H9 (cell line): ENCODE measurements around the gene VEGFD. TPM values are rescaled to one million over a fixed set of nuclear protein-coding genes. Genes with fewer than 3 reads are reported as not detected.

Experiments
- DNase-seq: peaks from one replicate; pipeline ENCODE4 v3.0.0-alpha.2; 2017
- H2AFZ ChIP-seq: one replicate; pipeline ENCODE4 v1.6.1; 2013; ENCODE audit warnings: mild to moderate bottlenecking, low read length, control low read depth, moderate library complexity
- H2AK5ac ChIP-seq: 2 replicates; pipeline ENCODE4 v1.6.1; 2013; ENCODE audit warnings: low read length, control low read depth, mixed read lengths; ENCODE audit not compliant: insufficient read length
- H2BK120ac ChIP-seq: one replicate; pipeline ENCODE4 v1.6.1; 2013; ENCODE audit warnings: low read depth, mild to moderate bottlenecking, low read length, control low read depth, inconsistent platforms; ENCODE audit not compliant: poor library complexity, severe bottlenecking
- H2BK12ac ChIP-seq: 2 replicates; pipeline ENCODE4 v1.6.1; 2013; ENCODE audit warnings: low read length, control low read depth, mixed read lengths, low read depth; ENCODE audit not compliant: insufficient read length
- H2BK15ac ChIP-seq: 2 replicates; pipeline ENCODE4 v1.6.1; 2013; ENCODE audit warnings: low read depth, low read length, control low read depth
- H2BK20ac ChIP-seq: one replicate; pipeline ENCODE4 v1.6.1; 2013; ENCODE audit warnings: low read depth, mild to moderate bottlenecking, low read length, control low read depth, inconsistent platforms; ENCODE audit not compliant: poor library complexity, severe bottlenecking
- H2BK5ac ChIP-seq: 2 replicates; pipeline ENCODE4 v1.6.1; 2013; ENCODE audit warnings: low read length, control low read depth, mixed read lengths; ENCODE audit not compliant: insufficient read length
- H3K14ac ChIP-seq: 2 replicates; pipeline ENCODE4 v1.6.1; 2013; ENCODE audit warnings: low read length, control low read depth; ENCODE audit not compliant: insufficient read depth
- H3K18ac ChIP-seq: 2 replicates; pipeline ENCODE4 v1.6.1; 2013; ENCODE audit warnings: low read depth, mild to moderate bottlenecking, mixed read lengths, low read length, control low read depth; ENCODE audit not compliant: insufficient read length
- H3K23ac ChIP-seq: 2 replicates; pipeline ENCODE4 v1.6.1; 2013; ENCODE audit warnings: low read length, control low read depth, mixed read lengths, low read depth; ENCODE audit not compliant: insufficient read length
- H3K23me2 ChIP-seq: 2 replicates; pipeline ENCODE4 v1.6.1; 2013; ENCODE audit warnings: low read depth, mild to moderate bottlenecking, mixed read lengths, low read length, control low read depth; ENCODE audit not compliant: insufficient read length, poor library complexity, severe bottlenecking
- H3K27ac ChIP-seq: 2 replicates; pipeline ENCODE4 v1.5.1; 2013; ENCODE audit warnings: low read length, control low read depth, mixed read lengths, low read depth; ENCODE audit not compliant: insufficient read length
- H3K27me3 ChIP-seq: 2 replicates; pipeline ENCODE4 v1.6.1; 2013; ENCODE audit warnings: low read length, control low read depth, inconsistent platforms; ENCODE audit not compliant: insufficient read depth
- H3K4ac ChIP-seq: 2 replicates; pipeline ENCODE4 v1.6.1; 2013; ENCODE audit warnings: low read depth, mild to moderate bottlenecking, control low read depth, inconsistent platforms, low read length, moderate library complexity
- H3K4me1 ChIP-seq: 2 replicates; pipeline ENCODE4 v1.6.1; 2013; ENCODE audit warnings: low read length, control low read depth, inconsistent platforms; ENCODE audit not compliant: insufficient read depth
- H3K4me2 ChIP-seq: 2 replicates; pipeline ENCODE4 v1.6.1; 2013; ENCODE audit warnings: low read length, control low read depth, mixed read lengths; ENCODE audit not compliant: insufficient read length, insufficient read depth
- H3K56ac ChIP-seq: 2 replicates; pipeline ENCODE4 v1.6.1; 2013; ENCODE audit warnings: low read depth, mild to moderate bottlenecking, mixed read lengths, low read length, control low read depth; ENCODE audit not compliant: insufficient read length
- H3K79me1 ChIP-seq: 2 replicates; pipeline ENCODE4 v1.6.1; 2013; ENCODE audit warnings: low read depth, mild to moderate bottlenecking, moderate library complexity, low read length, control low read depth, inconsistent platforms; ENCODE audit not compliant: insufficient read depth, poor library complexity, severe bottlenecking
- H3K79me2 ChIP-seq: 2 replicates; pipeline ENCODE4 v1.6.1; 2013; ENCODE audit warnings: low read length, control low read depth, inconsistent platforms; ENCODE audit not compliant: insufficient read depth
- H3K9ac ChIP-seq: 2 replicates; pipeline ENCODE4 v1.6.1; 2013; ENCODE audit warnings: low read length, control low read depth, mixed read lengths; ENCODE audit not compliant: insufficient read length; ENCODE audit errors: extremely low read depth
- H3K9me3 ChIP-seq: one replicate; pipeline ENCODE4 v1.6.1; 2013; ENCODE audit warnings: low read depth, low read length, inconsistent platforms; ENCODE audit not compliant: control insufficient read depth
- H3T11ph ChIP-seq: one replicate; pipeline ENCODE4 v1.6.1; 2013; ENCODE audit warnings: mild to moderate bottlenecking, low read length, control low read depth, inconsistent platforms
- H4K20me1 ChIP-seq: one replicate; pipeline ENCODE4 v1.6.1; 2013; ENCODE audit not compliant: control insufficient read depth, insufficient read length, insufficient read depth
- H4K5ac ChIP-seq: 2 replicates; pipeline ENCODE4 v1.6.1; 2013; ENCODE audit warnings: low read depth, mild to moderate bottlenecking, mixed read lengths, low read length, control low read depth; ENCODE audit not compliant: insufficient read length
- H4K8ac ChIP-seq: replicated peaks from 2 replicates; pipeline ENCODE4 v1.6.1; 2013; ENCODE audit warnings: low read length, control low read depth, mixed read lengths, low read depth; ENCODE audit not compliant: insufficient read length
- H4K91ac ChIP-seq: 2 replicates; pipeline ENCODE4 v1.6.1; 2013; ENCODE audit warnings: low read depth, mild to moderate bottlenecking, moderate library complexity, mixed read lengths, low read length, control low read depth; ENCODE audit not compliant: insufficient read length
- H3K27ac Mint-ChIP-seq, 3 experiments: 2 replicates in 2 of 3; 3 replicates in 1 of 3; pipeline ENCODE4 v1.8.0; 2020 to 2021; ENCODE audit warnings: mixed read lengths in 3 of 3, mild to moderate bottlenecking in 1 of 3, moderate library complexity in 1 of 3
- H3K27me3 Mint-ChIP-seq: 2 replicates; pipeline ENCODE4 v1.8.0; 2021; ENCODE audit warnings: low read depth, mild to moderate bottlenecking, moderate library complexity, mixed read lengths
- H3K36me3 Mint-ChIP-seq, 3 experiments: 2 replicates in 2 of 3; 3 replicates in 1 of 3; pipeline ENCODE4 v1.8.0; 2020 to 2021; ENCODE audit warnings: low read depth in 3 of 3, mixed read lengths in 3 of 3; ENCODE audit not compliant: insufficient read depth in 1 of 3
- H3K4me1 Mint-ChIP-seq, 2 experiments: 2 replicates each; pipeline ENCODE4 v1.8.0; 2020; ENCODE audit warnings: mixed read lengths in 2 of 2
- H3K4me3 Mint-ChIP-seq, 2 experiments: 2 replicates in 1 of 2; 3 replicates in 1 of 2; pipeline ENCODE4 v1.8.0; 2020 to 2021; ENCODE audit warnings: mild to moderate bottlenecking in 2 of 2, mixed read lengths in 2 of 2, moderate library complexity in 1 of 2
- H3K9me3 Mint-ChIP-seq, 2 experiments: 2 replicates in 1 of 2; 3 replicates in 1 of 2; pipeline ENCODE4 v1.8.0; 2020; ENCODE audit warnings: mild to moderate bottlenecking in 2 of 2, mixed read lengths in 2 of 2, moderate library complexity in 1 of 2
- CTCF ChIP-seq: fragments of 200-600 bp; sonication (generic); conservative IDR thresholded peaks from 3 replicates; pipeline ENCODE4 v1.8.0; 2021; ENCODE audit warnings: antibody characterized with exemption, mild to moderate bottlenecking
- WGBS: extraction: QIAGEN DNeasy Blood & Tissue Kit; methylation state at CpG from one replicate; pipeline ENCODE4 v1.1.7; 2013; ENCODE audit warnings: missing lambda C conversion rate, low lambda C conversion rate, mixed read lengths; ENCODE audit not compliant: insufficient read length; ENCODE audit errors: extremely low coverage; 5-methylcytosine and 5-hydroxymethylcytosine counted together
- total RNA-seq: library from RNA; stranded (reverse); gene quantifications from 2 replicates; pipeline ENCODE4 v1.2.1, GENCODE V29; 2021

VEGFD gene
- total RNA-seq, 1 experiment from 2014 or later, result 0.11 TPM

GRCh38 chrX:15416133-15416993 is 32.1 kb upstream of the VEGFD start:
- no peak overlapping the region for H2BK12ac ChIP-seq
- H3K56ac ChIP-seq, result no peak overlapping the region
- no peaks in the 10 kb centered on the region for H3K27me3 ChIP-seq
- H2BK20ac ChIP-seq, result no peak overlapping the region
- peaks cover 4 to 8% of the 10 kb centered on the region in 2 experiments; a peak in 1 of 4 replicates for H3K4me1 Mint-ChIP-seq
- WGBS, result no CpG with 5 or more reads among the region's 10 CpGs
- H3K79me2 ChIP-seq, result no peaks in the 10 kb centered on the region
- H3K14ac ChIP-seq, result no peak overlapping the region
- no peaks in the 10 kb centered on the region for H3K23me2 ChIP-seq
- no peak overlapping the region for H3K18ac ChIP-seq
- H3K36me3 Mint-ChIP-seq, result peaks cover 12 to 18% (median 13%) of the 10 kb centered on the region in 3 experiments
- H3K4me1 ChIP-seq, result peaks cover 1% of the 10 kb centered on the region; the same call in 1 of the 2 replicates
- H3K23ac ChIP-seq, result no peak overlapping the region
- no peak overlapping the region for H2AFZ ChIP-seq
- H2BK5ac ChIP-seq, result no peak overlapping the region
- H3K9me3 Mint-ChIP-seq, result peaks cover 8 to 9% of the 10 kb centered on the region in 2 experiments
- H3K27ac ChIP-seq, result no peak overlapping the region
- peak; percentile 36; the same call in 2 of the 3 replicates for TF ChIP-seq CTCF
- H3K4ac ChIP-seq, result no peak overlapping the region
- H3K79me1 ChIP-seq, result no peaks in the 10 kb centered on the region
- no peak overlapping the region for H3K27ac Mint-ChIP-seq
- no peak overlapping the region for H4K8ac ChIP-seq
- H4K91ac ChIP-seq, result no peak overlapping the region
- no peak overlapping the region for H3T11ph ChIP-seq
- no peak overlapping the region for H2AK5ac ChIP-seq
- no peak overlapping the region for H2BK120ac ChIP-seq
- no peak overlapping the region for H2BK15ac ChIP-seq
- H3K9ac ChIP-seq, result no peak overlapping the region
- peak; percentile 40 for DNase-seq
- no peak overlapping the region for H3K4me2 ChIP-seq
- no peak overlapping the region for H3K4me3 Mint-ChIP-seq
- no peaks in the 10 kb centered on the region for H3K27me3 Mint-ChIP-seq
- H4K5ac ChIP-seq, result no peak overlapping the region
- peaks cover 7% of the 10 kb centered on the region for H3K9me3 ChIP-seq
- H4K20me1 ChIP-seq, result no peaks in the 10 kb centered on the region
